ENCODE data around the gene RBM5.

Gene RBM5

DNA sequence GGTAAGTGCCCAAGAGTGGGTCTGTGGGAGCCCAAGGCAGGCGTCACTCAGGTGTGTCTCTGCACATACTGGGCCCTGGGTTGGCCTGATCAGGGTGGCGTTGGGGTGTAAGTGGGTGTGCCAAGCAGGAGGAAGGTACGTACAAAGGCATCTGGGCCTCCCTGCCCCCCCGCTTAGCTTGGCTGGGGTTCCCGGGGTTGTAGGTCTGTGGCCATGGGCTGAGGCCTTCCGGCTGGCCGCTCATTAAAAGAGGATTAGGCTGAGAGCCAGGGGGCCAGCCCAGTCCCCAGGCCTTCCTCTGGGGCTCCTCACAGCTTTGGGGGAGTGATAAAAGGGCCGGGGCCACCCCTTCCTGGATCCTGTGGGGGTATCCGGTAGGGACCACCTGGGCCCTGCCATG is 79.7 kb downstream of the RBM5 start:
- no CpG with 5 or more reads among the region's 9 CpGs for WGBS (ENCODE audit: extremely low coverage, insufficient coverage, low lambda C conversion rate)
- H3K27me3 ChIP-seq (ENCODE audit: insufficient read depth, low read length, poor library complexity) = no peaks in the 10 kb centered on the region
- no peak overlapping the region for H2AK5ac ChIP-seq (ENCODE audit: low read length)
- no peak overlapping the region for H4K5ac ChIP-seq (ENCODE audit: low read length)
- peaks cover 43% of the 10 kb centered on the region for H3K79me1 ChIP-seq (ENCODE audit: low read length)
- no peak overlapping the region for H2BK120ac ChIP-seq (ENCODE audit: low read depth, low read length)
- H3K9ac ChIP-seq (ENCODE audit: low read length) = peak overlapping the region; percentile 18
- H3K36me3 ChIP-seq (ENCODE audit: control insufficient read depth, insufficient read depth, low read length) = no peaks in the 10 kb centered on the region
- peaks cover 24% of the 10 kb centered on the region for H3K79me2 ChIP-seq (ENCODE audit: control insufficient read depth, insufficient read depth, low read length)
- H3K56ac ChIP-seq (ENCODE audit: low read length) = peak overlapping the region; percentile 69
- no peak overlapping the region for H4K8ac ChIP-seq (ENCODE audit: low read depth, low read length)
- no peak overlapping the region for H2BK15ac ChIP-seq (replicated peaks; ENCODE audit: low read depth)
- no peak overlapping the region for H3K4me2 ChIP-seq (ENCODE audit: low read length)
- no peak overlapping the region for H3K27ac ChIP-seq (ENCODE audit: low read depth, low read length)
- no peak overlapping the region for H2BK5ac ChIP-seq (ENCODE audit: low read length)
- no peak overlapping the region for H3K18ac ChIP-seq (ENCODE audit: low read length)
- peaks cover 33% of the 10 kb centered on the region for H3K4me1 ChIP-seq (ENCODE audit: control insufficient read depth, low read depth, low read length)
- no peak overlapping the region for H3K23ac ChIP-seq (ENCODE audit: low read length)
- no peak overlapping the region for H3K4ac ChIP-seq (ENCODE audit: low read depth, low read length)
- DNase-seq = no peak
- H3K4me3 ChIP-seq (ENCODE audit: low read length) = no peak overlapping the region
